IPS DF 6.9 (cell line): Measurements from ENCODE around the gene OR4K14.
"Not testable (repeated sequence)": the region's sequence is repeated elsewhere in the genome, so short reads cannot be mapped to it uniquely, and the experiment has no call there.

ENCODE experiments used
- DNase-seq: peaks from one replicate; pipeline ENCODE4 v3.0.0-alpha.2; 2013; ENCODE audit warnings: low read depth, low spot score
- H3K27ac ChIP-seq: one replicate; pipeline ENCODE4 v1.5.1; 2013; ENCODE audit warnings: low read length, control low read depth
- H3K27me3 ChIP-seq: 2 replicates; pipeline ENCODE4 v1.6.1; 2013; ENCODE audit warnings: mild to moderate bottlenecking, low read length; ENCODE audit not compliant: control insufficient read depth, insufficient read depth
- H3K36me3 ChIP-seq: 2 replicates; pipeline ENCODE4 v1.6.1; 2013; ENCODE audit warnings: low read length; ENCODE audit not compliant: control insufficient read depth, insufficient read depth
- H3K4me1 ChIP-seq: 2 replicates; pipeline ENCODE4 v1.6.1; 2013; ENCODE audit warnings: low read length; ENCODE audit not compliant: control insufficient read depth, insufficient read depth
- H3K4me3 ChIP-seq: 2 replicates; pipeline ENCODE4 v1.5.1; 2013; ENCODE audit warnings: mild to moderate bottlenecking, low read length
- H3K9me3 ChIP-seq: 2 replicates; pipeline ENCODE4 v1.6.1; 2013; ENCODE audit warnings: low read length, inconsistent platforms; ENCODE audit not compliant: control insufficient read depth, insufficient read depth
- WGBS: extraction: QIAGEN DNeasy Blood & Tissue Kit; methylation state at CpG from one replicate; pipeline ENCODE4 v1.1.7; 2013; ENCODE audit warnings: mixed read lengths, missing lambda C conversion rate; ENCODE audit not compliant: insufficient read length, insufficient coverage; 5-methylcytosine and 5-hydroxymethylcytosine counted together

OR4K14 gene

DNA sequence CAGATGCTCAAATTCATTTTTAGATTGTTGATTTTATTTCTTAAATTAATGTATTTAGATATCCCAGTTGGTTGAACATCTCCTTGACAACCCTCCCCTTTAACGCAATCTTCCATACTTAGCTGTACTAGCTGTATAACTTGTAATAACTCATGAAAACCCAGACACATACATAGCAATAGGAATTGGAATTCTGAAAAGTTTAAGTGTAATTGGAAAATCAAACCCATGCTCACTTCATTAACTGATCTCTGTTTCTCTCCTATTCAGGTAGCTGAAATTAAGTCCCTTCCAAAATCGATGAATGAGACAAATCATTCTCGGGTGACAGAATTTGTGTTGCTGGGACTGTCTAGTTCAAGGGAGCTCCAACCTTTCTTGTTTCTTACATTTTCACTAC lies 43.8 kb downstream of the OR4K14 start, which contains the start of gene OR4K15:
TSS of gene OR4K15 (plus strand) at position 301 of the 400 bp plus-strand sequence. CDS start at position 301, 0 bp downstream.
- no CpG with 5 or more reads among the region's 3 CpGs for WGBS
- Histone ChIP-seq H3K4me1 (no peaks in the 10 kb centered on the region), H3K9me3 (no peaks in the 10 kb centered on the region), H3K27ac (no peak within 1 kb of the TSS), H3K4me3 (no peak within 1 kb of the TSS), H3K27me3 (no peaks in the 10 kb centered on the region), H3K36me3 (no peaks in the 10 kb centered on the region)
- DNase-seq, result no peak

DNA sequence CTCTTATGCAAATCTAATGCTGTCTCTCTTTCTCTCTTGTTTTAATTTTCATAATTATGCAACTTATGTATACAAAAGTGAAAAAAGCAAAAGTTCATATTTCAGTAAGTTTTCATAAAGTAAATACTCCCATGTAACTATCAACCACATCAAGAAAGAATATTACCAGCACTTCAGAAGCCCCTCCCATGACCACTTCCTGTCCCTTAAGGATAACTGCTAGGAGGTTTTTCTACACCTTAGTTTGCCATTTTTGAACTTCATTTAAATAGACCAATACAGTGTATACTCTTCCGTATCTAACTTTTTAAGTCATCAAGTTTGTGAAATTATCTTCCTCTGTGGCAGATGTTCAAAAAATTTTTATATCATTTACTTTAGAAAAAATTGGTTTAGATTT lies 44.3 kb downstream of the OR4K14 start:
- no peak for DNase-seq
- H3K4me3 ChIP-seq, result no peak overlapping the region
- no peaks in the 10 kb centered on the region for H3K9me3 ChIP-seq
- no peaks in the 10 kb centered on the region for H3K4me1 ChIP-seq
- no peaks in the 10 kb centered on the region for H3K27me3 ChIP-seq
- no peaks in the 10 kb centered on the region for H3K36me3 ChIP-seq
- no CpG with 5 or more reads among the region's 1 CpG for WGBS
- H3K27ac ChIP-seq, result no peak overlapping the region

- not testable (repeated sequence) for H3K4me3 ChIP-seq, H3K27me3 ChIP-seq, DNase-seq, H3K27ac ChIP-seq, H3K4me1 ChIP-seq, H3K36me3 ChIP-seq, H3K9me3 ChIP-seq
- WGBS, result no CpG with 5 or more reads among the region's 2 CpGs
Measured at GRCh38 chr14:19969735-19970134, 49.4 kb downstream of the OR4K14 start.
